ENCODE results near the gene PLEKHA5.

Gene PLEKHA5

DNA sequence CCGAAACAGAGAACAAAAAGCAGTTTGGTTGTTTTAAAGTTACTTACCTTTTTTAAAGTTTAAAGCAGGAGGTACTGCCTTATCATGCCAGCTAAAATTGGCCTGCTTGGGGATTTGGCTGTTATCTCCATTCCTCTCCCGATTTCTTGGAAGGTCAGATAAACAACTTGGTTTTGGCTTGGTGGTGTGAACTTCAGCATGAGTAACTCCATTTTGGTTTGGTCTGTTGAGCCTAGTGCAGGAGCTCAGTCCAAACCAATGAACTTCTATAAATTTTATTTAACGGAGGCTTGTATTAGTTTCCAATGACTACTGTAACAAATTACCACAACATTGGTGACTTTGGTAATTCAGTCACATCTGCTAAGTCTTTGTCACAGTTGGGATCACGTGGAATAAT lies 82.3 kb downstream of the PLEKHA5 start:
- H3K79me2 ChIP-seq (ENCODE audit: control insufficient read depth, low read length), result no peaks in the 10 kb centered on the region
- TF ChIP-seq EZH2phosphoT487 (IDR thresholded peaks at IDR 0.05; ENCODE audit: borderline replicate concordance, low read length), result no peak
- TF ChIP-seq, protein P1, sequence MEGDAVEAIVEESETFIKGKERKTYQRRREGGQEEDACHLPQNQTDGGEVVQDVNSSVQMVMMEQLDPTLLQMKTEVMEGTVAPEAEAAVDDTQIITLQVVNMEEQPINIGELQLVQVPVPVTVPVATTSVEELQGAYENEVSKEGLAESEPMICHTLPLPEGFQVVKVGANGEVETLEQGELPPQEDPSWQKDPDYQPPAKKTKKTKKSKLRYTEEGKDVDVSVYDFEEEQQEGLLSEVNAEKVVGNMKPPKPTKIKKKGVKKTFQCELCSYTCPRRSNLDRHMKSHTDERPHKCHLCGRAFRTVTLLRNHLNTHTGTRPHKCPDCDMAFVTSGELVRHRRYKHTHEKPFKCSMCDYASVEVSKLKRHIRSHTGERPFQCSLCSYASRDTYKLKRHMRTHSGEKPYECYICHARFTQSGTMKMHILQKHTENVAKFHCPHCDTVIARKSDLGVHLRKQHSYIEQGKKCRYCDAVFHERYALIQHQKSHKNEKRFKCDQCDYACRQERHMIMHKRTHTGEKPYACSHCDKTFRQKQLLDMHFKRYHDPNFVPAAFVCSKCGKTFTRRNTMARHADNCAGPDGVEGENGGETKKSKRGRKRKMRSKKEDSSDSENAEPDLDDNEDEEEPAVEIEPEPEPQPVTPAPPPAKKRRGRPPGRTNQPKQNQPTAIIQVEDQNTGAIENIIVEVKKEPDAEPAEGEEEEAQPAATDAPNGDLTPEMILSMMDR (IDR thresholded peaks at IDR 0.05; ENCODE audit: low read depth, low read length, poor library complexity, severe bottlenecking), result no peak
- no peaks in the 10 kb centered on the region for H3K9me3 ChIP-seq (ENCODE audit: control insufficient read depth, insufficient read depth, low read length)
- H4K20me1 ChIP-seq (ENCODE audit: control insufficient read depth, insufficient read depth, low read depth, low read length), result no peaks in the 10 kb centered on the region
- no peaks in the 10 kb centered on the region for H3K9me2 ChIP-seq (replicated peaks; ENCODE audit: control insufficient read depth, low read length)
- H3K4me3 ChIP-seq (ENCODE audit: low read length), result no peak overlapping the region
- no peak overlapping the region for H3K27ac ChIP-seq (ENCODE audit: low read depth, low read length)
- H3K4me2 ChIP-seq (ENCODE audit: low read length), result no peak overlapping the region
- no peaks in the 10 kb centered on the region for H3K36me3 ChIP-seq (ENCODE audit: control insufficient read depth, low read length)
- H3K4me1 ChIP-seq (ENCODE audit: control insufficient read depth, low read length), result no peaks in the 10 kb centered on the region
- no peaks in the 10 kb centered on the region for H3K27me3 ChIP-seq (ENCODE audit: control insufficient read depth, low read length)
- H3F3A ChIP-seq (ENCODE audit: control insufficient read depth, insufficient read depth), result no peaks in the 10 kb centered on the region

DNA sequence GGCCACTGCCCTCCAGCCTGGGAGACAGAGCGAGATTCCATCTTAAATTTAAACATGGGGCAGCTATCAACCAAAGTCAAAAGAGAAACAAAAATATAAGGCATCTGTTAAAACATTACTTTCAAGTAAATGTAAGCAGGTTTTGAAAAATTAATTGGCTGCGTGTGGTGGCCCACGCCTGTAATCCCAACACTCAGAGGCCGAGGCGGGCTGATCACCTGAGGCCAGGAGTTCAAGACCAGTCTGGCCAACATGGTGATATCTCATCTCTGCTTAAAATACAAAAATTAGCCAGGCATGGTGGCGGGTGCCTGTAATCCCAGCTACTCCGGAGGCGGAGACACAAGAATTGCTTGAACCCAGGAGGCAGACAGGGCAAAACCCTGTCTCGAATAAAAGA lies 82.7 kb downstream of the PLEKHA5 start:
- no peaks in the 10 kb centered on the region for H3K9me2 ChIP-seq (replicated peaks; ENCODE audit: control insufficient read depth, low read length)
- no peaks in the 10 kb centered on the region for H3K9me3 ChIP-seq (ENCODE audit: control insufficient read depth, insufficient read depth, low read length)
- H3K27me3 ChIP-seq (ENCODE audit: control insufficient read depth, low read length), result no peaks in the 10 kb centered on the region
- no peak overlapping the region for H3K4me2 ChIP-seq (ENCODE audit: low read length)
- H3K4me3 ChIP-seq (ENCODE audit: low read length), result no peak overlapping the region
- H3K36me3 ChIP-seq (ENCODE audit: control insufficient read depth, low read length), result no peaks in the 10 kb centered on the region
- no peaks in the 10 kb centered on the region for H3F3A ChIP-seq (ENCODE audit: control insufficient read depth, insufficient read depth)
- H3K27ac ChIP-seq (ENCODE audit: low read depth, low read length), result no peak overlapping the region
- TF ChIP-seq, protein P1 (IDR thresholded peaks at IDR 0.05; ENCODE audit: low read depth, low read length, poor library complexity, severe bottlenecking), result no peak
- TF ChIP-seq EZH2phosphoT487 (IDR thresholded peaks at IDR 0.05; ENCODE audit: borderline replicate concordance, low read length), result no peak
- no peaks in the 10 kb centered on the region for H3K79me2 ChIP-seq (ENCODE audit: control insufficient read depth, low read length)
- no peaks in the 10 kb centered on the region for H3K4me1 ChIP-seq (ENCODE audit: control insufficient read depth, low read length)
- H4K20me1 ChIP-seq (ENCODE audit: control insufficient read depth, insufficient read depth, low read depth, low read length), result no peaks in the 10 kb centered on the region

DNA sequence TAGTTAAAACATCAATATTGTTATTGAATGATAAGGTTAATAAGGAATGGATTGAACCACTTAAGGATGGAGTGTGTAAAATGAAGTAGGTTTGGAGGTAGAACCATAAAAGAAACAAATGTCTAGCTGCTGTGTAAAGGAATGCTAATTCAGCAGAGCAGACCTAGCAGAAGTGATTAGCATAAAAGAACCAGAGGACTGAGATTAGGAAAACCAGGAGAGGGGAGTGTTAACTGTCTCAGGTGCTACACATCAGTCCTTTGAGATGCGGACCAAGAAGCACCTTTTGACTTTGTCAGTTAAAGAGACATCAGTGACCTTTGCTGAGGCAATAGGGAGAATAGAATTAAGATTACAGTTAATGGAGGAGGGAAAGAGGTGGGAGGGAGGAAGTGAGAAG lies 84.5 kb downstream of the PLEKHA5 start:
- TF ChIP-seq EZH2phosphoT487 (IDR thresholded peaks at IDR 0.05; ENCODE audit: borderline replicate concordance, low read length), result no peak
- TF ChIP-seq, protein P1 (IDR thresholded peaks at IDR 0.05; ENCODE audit: low read depth, low read length, poor library complexity, severe bottlenecking), result no peak
- Histone ChIP-seq H4K20me1 (ENCODE audit: control insufficient read depth, insufficient read depth, low read depth, low read length) (no peaks in the 10 kb centered on the region), H3K9me3 (ENCODE audit: control insufficient read depth, insufficient read depth, low read length) (no peaks in the 10 kb centered on the region), H3K4me2 (ENCODE audit: low read length) (no peak overlapping the region), H3K4me1 (ENCODE audit: control insufficient read depth, low read length) (no peaks in the 10 kb centered on the region), H3K79me2 (ENCODE audit: control insufficient read depth, low read length) (no peaks in the 10 kb centered on the region), H3K4me3 (ENCODE audit: low read length) (no peak overlapping the region), H3K27me3 (ENCODE audit: control insufficient read depth, low read length) (no peaks in the 10 kb centered on the region), H3F3A (ENCODE audit: control insufficient read depth, insufficient read depth) (no peaks in the 10 kb centered on the region), H3K9me2 (replicated peaks; ENCODE audit: control insufficient read depth, low read length) (no peaks in the 10 kb centered on the region), H3K36me3 (ENCODE audit: control insufficient read depth, low read length) (no peaks in the 10 kb centered on the region), H3K27ac (ENCODE audit: low read depth, low read length) (no peak overlapping the region)

DNA sequence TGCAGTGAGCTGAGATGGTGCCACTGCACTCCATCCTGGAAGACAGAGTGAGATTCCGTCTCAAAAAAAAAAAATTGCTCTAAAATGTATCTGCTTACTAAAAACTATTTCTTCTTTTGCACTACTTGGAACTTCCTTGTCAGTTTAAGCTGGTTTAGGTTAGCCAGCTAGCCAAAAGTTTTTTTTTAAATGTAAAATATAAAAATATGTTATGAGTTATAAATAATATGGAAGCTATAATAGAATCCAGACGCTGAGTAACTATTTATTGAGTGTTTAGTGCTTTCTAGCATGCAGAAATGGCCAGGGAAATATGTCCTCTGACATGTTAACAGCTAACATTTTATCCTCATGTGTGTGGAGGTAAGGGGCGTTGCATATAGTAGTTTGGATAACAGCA lies 85.6 kb downstream of the PLEKHA5 start:
- H4K20me1 ChIP-seq (ENCODE audit: control insufficient read depth, insufficient read depth, low read depth, low read length), result no peaks in the 10 kb centered on the region
- H3K4me3 ChIP-seq (ENCODE audit: low read length), result no peak overlapping the region
- no peaks in the 10 kb centered on the region for H3K36me3 ChIP-seq (ENCODE audit: control insufficient read depth, low read length)
- no peaks in the 10 kb centered on the region for H3F3A ChIP-seq (ENCODE audit: control insufficient read depth, insufficient read depth)
- H3K27ac ChIP-seq (ENCODE audit: low read depth, low read length), result no peak overlapping the region
- H3K4me1 ChIP-seq (ENCODE audit: control insufficient read depth, low read length), result no peaks in the 10 kb centered on the region
- no peaks in the 10 kb centered on the region for H3K27me3 ChIP-seq (ENCODE audit: control insufficient read depth, low read length)
- no peaks in the 10 kb centered on the region for H3K79me2 ChIP-seq (ENCODE audit: control insufficient read depth, low read length)
- no peaks in the 10 kb centered on the region for H3K9me3 ChIP-seq (ENCODE audit: control insufficient read depth, insufficient read depth, low read length)
- TF ChIP-seq, protein P1 (IDR thresholded peaks at IDR 0.05; ENCODE audit: low read depth, low read length, poor library complexity, severe bottlenecking), result no peak
- TF ChIP-seq EZH2phosphoT487 (IDR thresholded peaks at IDR 0.05; ENCODE audit: borderline replicate concordance, low read length), result no peak
- no peaks in the 10 kb centered on the region for H3K9me2 ChIP-seq (replicated peaks; ENCODE audit: control insufficient read depth, low read length)
- no peak overlapping the region for H3K4me2 ChIP-seq (ENCODE audit: low read length)
